CD4-positive, alpha-beta T cell treated with Interleukin-6 for 4 hours (primary cell): Measurements from ENCODE around the gene ARID1B.

Experiments
- DNase-seq: peaks from one replicate; pipeline ENCODE4 v3.0.0-alpha.2; 2020; ENCODE audit warnings: mixed read lengths

Gene ARID1B

GRCh38 chr6:156883497-156884252 is 106.5 kb downstream of the ARID1B start:
- DNase-seq, result peak; percentile 30

GRCh38 chr6:156884306-156884705 is 107.1 kb downstream of the ARID1B start:
- no peak for DNase-seq

GRCh38 chr6:156885562-156885961 is 108.4 kb downstream of the ARID1B start:
- no peak for DNase-seq

GRCh38 chr6:156886409-156886808 is 109.2 kb downstream of the ARID1B start:
- DNase-seq, result no peak

GRCh38 chr6:156887623-156888269 is 110.6 kb downstream of the ARID1B start:
- no peak for DNase-seq

- no peak for DNase-seq
Measured at GRCh38 chr6:156889469-156889868, 112.3 kb downstream of the ARID1B start.

GRCh38 chr6:156889986-156890385 is 112.8 kb downstream of the ARID1B start:
- DNase-seq, result no peak

- no peak for DNase-seq
Measured at GRCh38 chr6:156890627-156891314, 113.6 kb downstream of the ARID1B start.

- no peak for DNase-seq
Measured at GRCh38 chr6:156897907-156898531, 120.8 kb downstream of the ARID1B start.

GRCh38 chr6:156899071-156899470 is 121.9 kb downstream of the ARID1B start:
- DNase-seq, result no peak

- no peak for DNase-seq
Measured at GRCh38 chr6:156899532-156900135, 122.5 kb downstream of the ARID1B start.

GRCh38 chr6:156900292-156900691 is 123.1 kb downstream of the ARID1B start:
- DNase-seq, result no peak

GRCh38 chr6:156901309-156902019 is 124.3 kb downstream of the ARID1B start:
- no peak for DNase-seq

GRCh38 chr6:156902782-156903181 is 125.6 kb downstream of the ARID1B start:
- DNase-seq, result no peak

GRCh38 chr6:156904176-156904967 is 127.2 kb downstream of the ARID1B start:
- no peak for DNase-seq

- DNase-seq, result no peak
Measured at GRCh38 chr6:156905801-156906200, 128.6 kb downstream of the ARID1B start.

GRCh38 chr6:156906451-156906850 is 129.3 kb downstream of the ARID1B start:
- DNase-seq, result no peak

GRCh38 chr6:156909212-156910010 is 132.2 kb downstream of the ARID1B start:
- DNase-seq, result no peak

GRCh38 chr6:156910011-156910334 is 132.8 kb downstream of the ARID1B start:
- no peak for DNase-seq

GRCh38 chr6:156910938-156911337 is 133.8 kb downstream of the ARID1B start:
- no peak for DNase-seq

- no peak for DNase-seq
Measured at GRCh38 chr6:156911581-156911980, 134.4 kb downstream of the ARID1B start.
